Lung (tissue), 12 donors: Measurements from ENCODE around the gene HIRA. TPM values are rescaled to one million over a fixed set of nuclear protein-coding genes. Genes with fewer than 3 reads are reported as not detected.

Source experiments
- ATAC-seq: fragments of 200-7000 bp; cut with Tn5 transposase; one replicate; pipeline ENCODE4 v1.9.1; 2020; ENCODE audit warnings: moderate number of reproducible peaks; ENCODE audit not compliant: insufficient read depth, low FRiP score
- DNase-seq, 3 donors: peaks; one replicate each; pipeline ENCODE4 v3.0.0-alpha.2; 2013 to 2017
- H3K27ac ChIP-seq, 2 donors: one replicate each; pipeline ENCODE4 v1.5.1; 2013; ENCODE audit warnings: mild to moderate bottlenecking in 2 of 2, moderate library complexity in 2 of 2, control low read depth in 1 of 2, inconsistent platforms in 1 of 2, low read depth in 1 of 2, low read length in 1 of 2
- H3K27me3 ChIP-seq, 3 donors: one replicate each; pipeline ENCODE4 v1.5.1; 2013; ENCODE audit warnings: low read length in 2 of 3; ENCODE audit not compliant: control insufficient read depth in 3 of 3, insufficient read depth in 3 of 3
- H3K36me3 ChIP-seq, 4 donors: one replicate each; pipeline ENCODE4 v1.5.1; 2013; ENCODE audit warnings: low read length in 4 of 4, mild to moderate bottlenecking in 1 of 4, moderate library complexity in 1 of 4; ENCODE audit not compliant: control insufficient read depth in 4 of 4, insufficient read depth in 4 of 4
- H3K4me1 ChIP-seq, 5 donors: one replicate each; pipeline ENCODE4 v1.5.1; 2013; ENCODE audit warnings: low read length in 5 of 5, mild to moderate bottlenecking in 2 of 5, moderate library complexity in 1 of 5; ENCODE audit not compliant: control insufficient read depth in 5 of 5, insufficient read depth in 5 of 5
- H3K4me3 ChIP-seq: one replicate; pipeline ENCODE4 v1.5.1; 2013; ENCODE audit warnings: mild to moderate bottlenecking, control low read depth, moderate library complexity
- H3K9ac ChIP-seq, 2 donors: one replicate each; pipeline ENCODE4 v1.5.1; 2013; ENCODE audit warnings: low read length in 2 of 2, control low read depth in 1 of 2; ENCODE audit not compliant: insufficient read depth in 1 of 2
- H3K9me3 ChIP-seq, 4 donors: one replicate each; pipeline ENCODE4 v1.5.1; 2013; ENCODE audit warnings: low read length in 3 of 4, mild to moderate bottlenecking in 1 of 4, moderate library complexity in 1 of 4; ENCODE audit not compliant: control insufficient read depth in 4 of 4, insufficient read depth in 3 of 4
- CTCF ChIP-seq: IDR thresholded peaks from 2 replicates; pipeline ENCODE4 v1.5.1; 2012; ENCODE audit warnings: mild to moderate bottlenecking; ENCODE audit errors: control extremely low read depth, extremely low read depth
- WGBS, 2 donors: extraction: QIAGEN DNeasy Blood & Tissue Kit; methylation state at CpG; one replicate each; pipeline ENCODE4 v1.1.7; 2013; 5-methylcytosine and 5-hydroxymethylcytosine counted together
- polyA plus RNA-seq, 2 donors: library from polyadenylated mRNA; stranded (reverse); fragments of 200-250 nt; gene quantifications; one replicate each; pipeline ENCODE4 v1.2.1, GENCODE V29; 2013
- total RNA-seq, 2 donors: library from RNA; depleted of rRNA in 1 of 2; stranded (reverse); fragments of >200 nt in 1 of 2; gene quantifications; one replicate each; pipeline ENCODE4 v1.2.1, GENCODE V29; 2014 to 2021
- donor health status: control.
- donor health status: control.
- donor health status: Bipolar disorder and iron deficiency.
- donor health status: healthy.
- donor health status: DM: yes; HTN: yes; CAD: no.

HIRA gene
- total and polyA plus RNA-seq, 4 donors = 7.5 to 27.2 (median 17.3) TPM

DNA sequence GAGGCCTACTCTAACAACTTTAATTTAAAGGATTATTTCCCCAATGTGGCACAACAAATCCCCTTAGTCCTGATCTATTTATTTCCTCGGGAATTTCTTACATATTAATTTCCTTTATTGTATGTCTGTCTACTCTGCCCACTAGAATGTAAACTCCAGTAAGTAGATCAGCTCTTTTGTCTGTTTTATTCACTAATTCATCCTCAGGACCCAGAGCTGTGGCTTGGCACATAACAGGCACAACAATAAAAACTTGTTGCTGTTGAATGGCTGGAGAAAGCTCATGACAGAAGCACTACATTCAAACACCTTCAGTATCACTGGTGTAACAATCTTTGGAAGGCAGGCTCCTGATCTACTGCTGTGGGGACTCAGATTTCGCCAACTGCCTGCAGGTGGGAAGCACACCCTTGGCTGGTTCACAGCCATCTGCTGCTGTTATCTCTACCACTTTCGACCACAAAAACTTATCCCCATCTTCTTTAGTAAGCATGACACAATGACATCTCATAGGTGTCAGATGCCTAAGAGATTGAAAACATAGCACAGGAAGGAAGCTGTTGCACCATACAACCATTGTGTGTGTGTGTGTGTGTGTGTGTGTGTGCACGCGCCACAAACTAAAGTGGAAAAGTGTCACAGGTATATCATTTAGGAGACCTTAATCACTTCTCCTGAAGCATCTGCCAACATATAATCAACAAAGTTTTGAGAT is 11.9 kb downstream of the HIRA start:
- 40 to 59% methylated on average over 5 of the region's 5 CpGs for WGBS, 2 donors
- no peak for DNase-seq

GRCh38 chr22:19419086-19419463 is 12.5 kb downstream of the HIRA start:
- ATAC-seq = no peak

More for the DNA sequence above, 11.9 kb downstream of the HIRA start:
- no peak overlapping the region for H3K27ac ChIP-seq
- no peaks in the 10 kb centered on the region for H3K27me3 ChIP-seq
- H3K9me3 ChIP-seq = no peaks in the 10 kb centered on the region
- no peak for ATAC-seq
- H3K9ac ChIP-seq = no peak overlapping the region
- H3K36me3 ChIP-seq = no peaks in the 10 kb centered on the region
- no peak for TF ChIP-seq CTCF
- H3K4me3 ChIP-seq = no peak overlapping the region
- H3K4me1 ChIP-seq = peaks cover 0 to 5% (median 0%) of the 10 kb centered on the region in 5 donors

GRCh38 chr22:19412923-19413322 is 18.6 kb downstream of the HIRA start:
- no peak overlapping the region for H3K9ac ChIP-seq
- H3K27ac ChIP-seq = no peak overlapping the region
- H3K9me3 ChIP-seq = no peaks in the 10 kb centered on the region
- H3K4me1 ChIP-seq = peaks cover 0 to 7% (median 0%) of the 10 kb centered on the region in 5 donors
- WGBS, 2 donors = 75 to 89% methylated on average over 4 of the region's 4 CpGs
- peaks cover 0 to 10% (median 0%) of the 10 kb centered on the region in 4 donors for H3K36me3 ChIP-seq
- no peaks in the 10 kb centered on the region for H3K27me3 ChIP-seq
- DNase-seq = no peak
- TF ChIP-seq CTCF = no peak
- H3K4me3 ChIP-seq = no peak overlapping the region
- ATAC-seq = no peak

More at GRCh38 chr22:19419086-19419463, 12.5 kb downstream of the HIRA start:
- Histone ChIP-seq H3K9me3 (no peaks in the 10 kb centered on the region), H3K4me1 (peaks cover 0 to 5% (median 0%) of the 10 kb centered on the region in 5 donors), H3K9ac (no peak overlapping the region), H3K36me3 (no peaks in the 10 kb centered on the region), H3K4me3 (no peak overlapping the region), H3K27me3 (no peaks in the 10 kb centered on the region), H3K27ac (no peak overlapping the region)
- 39 to 72% methylated on average over 5 of the region's 5 CpGs for WGBS, 2 donors
- TF ChIP-seq CTCF = no peak
- DNase-seq = no peak
